ENCODE results near the gene SPINT3.
"Not testable (repeated sequence)": the region's sequence is repeated elsewhere in the genome, so short reads cannot be mapped to it uniquely, and the experiment has no call there.

SPINT3 gene

DNA sequence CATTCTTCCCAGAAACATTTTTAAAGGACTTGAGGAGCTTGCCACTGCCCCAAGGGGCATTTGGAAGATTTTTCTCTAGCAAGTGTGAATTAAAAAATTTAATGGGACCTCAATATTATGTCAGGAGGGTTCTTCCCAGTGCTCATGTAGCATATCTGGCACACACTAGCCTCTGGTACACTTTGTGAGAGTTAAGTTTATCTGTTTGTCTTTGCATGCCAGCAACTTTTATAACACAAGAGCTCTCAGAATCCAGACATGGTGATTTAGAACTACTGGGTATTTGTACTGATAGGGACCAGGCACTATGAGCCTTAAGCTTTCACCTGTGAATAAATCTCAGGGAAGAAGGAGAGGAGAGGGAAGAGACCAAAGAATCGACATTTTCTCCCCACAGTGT lies 12.9 kb downstream of the SPINT3 start:
- DNase-seq (ENCODE audit: low read depth), result no peak

GRCh38 chr20:45501600-45501999 lies 13.8 kb downstream of the SPINT3 start:
- no peak for DNase-seq (ENCODE audit: low read depth)

- DNase-seq (ENCODE audit: low read depth), result no peak
Measured at GRCh38 chr20:45500022-45500421, 15.4 kb downstream of the SPINT3 start.

DNA sequence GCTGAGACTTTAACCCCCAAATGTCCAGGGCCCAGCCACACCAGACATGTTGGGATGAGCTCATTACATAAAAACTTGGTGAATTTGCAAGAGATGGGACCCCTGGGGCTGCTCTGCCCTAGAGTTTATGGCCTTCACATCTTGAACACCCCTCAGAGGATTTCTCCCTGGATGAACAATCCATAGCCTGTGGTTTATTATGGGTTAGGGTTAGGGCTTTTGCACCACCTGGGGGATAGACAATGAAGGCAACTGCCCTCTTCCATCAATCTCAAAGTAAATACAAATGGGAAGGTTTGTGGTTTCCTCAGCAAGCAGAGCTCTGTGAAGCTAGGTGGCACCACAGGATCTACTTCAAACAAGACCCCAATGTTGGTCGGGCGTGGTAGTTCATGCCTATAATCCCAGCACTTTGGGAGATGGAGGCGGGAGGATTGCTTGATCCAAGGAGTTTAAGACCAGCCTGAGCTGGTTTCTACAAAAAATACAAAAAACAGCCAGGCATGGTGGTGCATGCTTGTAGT lies 17.4 kb downstream of the SPINT3 start:
- no peak for DNase-seq (ENCODE audit: low read depth)

GRCh38 chr20:45496166-45496565 lies 19.3 kb downstream of the SPINT3 start:
- no peak for DNase-seq (ENCODE audit: low read depth)

- DNase-seq (ENCODE audit: low read depth), result no peak
Measured at GRCh38 chr20:45495501-45495941, 19.9 kb downstream of the SPINT3 start.

DNA sequence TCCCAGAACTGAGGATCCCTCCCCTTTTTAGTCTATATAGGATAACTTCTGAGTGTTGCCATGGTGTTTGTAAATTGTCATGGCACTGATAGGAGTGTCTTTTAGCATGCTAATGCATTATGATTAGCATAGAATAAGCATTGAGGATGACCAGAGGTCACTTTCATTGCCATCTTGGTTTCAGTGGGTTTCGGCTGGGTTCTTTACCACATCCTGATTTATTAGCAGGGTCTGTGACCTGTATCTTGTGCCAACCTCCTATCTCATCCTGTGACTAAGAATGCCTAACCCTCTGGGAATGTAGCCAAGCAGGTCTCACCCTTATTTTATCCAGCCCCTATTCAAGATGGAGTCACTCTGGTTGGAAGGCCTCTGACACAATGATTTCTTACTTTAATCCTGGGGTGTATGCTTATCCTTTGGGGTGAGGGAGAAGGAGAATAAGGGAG lies 26.3 kb downstream of the SPINT3 start:
- no peak for DNase-seq (ENCODE audit: low read depth)

DNA sequence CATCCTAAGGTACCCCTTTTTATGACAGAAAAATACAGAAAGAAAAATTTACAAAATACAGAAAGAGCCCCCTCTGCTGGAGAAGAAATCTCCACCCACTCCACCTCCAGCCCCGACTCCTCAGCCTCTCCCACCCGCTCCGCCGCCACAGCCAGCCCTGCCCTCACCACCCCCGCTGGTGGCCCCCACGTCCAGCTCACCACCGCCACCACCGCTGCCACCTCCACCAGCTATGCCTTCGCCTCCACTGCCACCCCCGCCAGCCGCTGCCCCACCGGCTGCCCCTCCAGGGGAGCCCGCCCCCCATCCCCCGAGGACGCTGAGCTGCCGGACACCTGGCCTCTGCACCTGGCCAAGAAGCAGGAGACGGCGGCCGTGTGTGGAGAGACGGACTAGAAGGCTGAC lies 28.2 kb downstream of the SPINT3 start:
- no peak for DNase-seq (ENCODE audit: low read depth)

DNA sequence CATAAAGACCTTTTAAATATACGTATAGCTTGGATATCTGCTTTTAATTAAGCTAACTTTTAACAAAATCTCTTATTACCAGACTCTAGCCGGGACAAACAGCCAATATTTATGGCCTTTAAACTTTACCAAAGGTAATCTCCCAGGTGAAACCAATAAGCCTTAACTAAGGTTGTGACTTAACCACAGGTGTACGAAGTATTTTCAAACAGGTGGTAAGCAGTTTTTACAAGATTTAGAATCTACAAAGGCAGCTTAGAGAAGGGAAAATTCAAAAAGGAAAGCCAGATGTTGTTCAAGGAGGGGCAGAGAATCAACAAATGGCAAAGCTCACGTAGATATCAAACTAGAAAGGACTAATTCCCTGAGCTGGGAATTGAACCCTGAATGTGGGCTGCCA lies 30.0 kb downstream of the SPINT3 start:
- no peak for DNase-seq (ENCODE audit: low read depth)

DNA sequence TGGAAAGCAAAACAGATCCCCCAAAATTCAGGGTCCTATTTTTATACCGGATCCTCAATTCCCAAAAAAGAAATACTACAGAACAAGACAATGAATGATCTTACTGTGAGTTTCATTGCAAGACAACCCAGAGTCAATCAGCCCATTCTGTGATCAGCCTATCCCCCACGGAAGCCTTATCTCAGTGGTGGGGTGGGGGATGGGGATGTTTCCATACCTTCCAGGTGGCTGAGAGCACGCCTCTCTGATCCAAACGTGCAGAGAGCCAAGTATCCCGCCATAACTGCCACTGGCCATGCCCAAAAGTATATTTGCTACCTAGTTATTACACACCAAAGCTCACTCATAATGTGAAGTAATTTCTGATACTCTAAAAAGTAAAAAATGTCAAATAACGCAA lies 30.7 kb downstream of the SPINT3 start:
- no peak for DNase-seq (ENCODE audit: low read depth)

DNA sequence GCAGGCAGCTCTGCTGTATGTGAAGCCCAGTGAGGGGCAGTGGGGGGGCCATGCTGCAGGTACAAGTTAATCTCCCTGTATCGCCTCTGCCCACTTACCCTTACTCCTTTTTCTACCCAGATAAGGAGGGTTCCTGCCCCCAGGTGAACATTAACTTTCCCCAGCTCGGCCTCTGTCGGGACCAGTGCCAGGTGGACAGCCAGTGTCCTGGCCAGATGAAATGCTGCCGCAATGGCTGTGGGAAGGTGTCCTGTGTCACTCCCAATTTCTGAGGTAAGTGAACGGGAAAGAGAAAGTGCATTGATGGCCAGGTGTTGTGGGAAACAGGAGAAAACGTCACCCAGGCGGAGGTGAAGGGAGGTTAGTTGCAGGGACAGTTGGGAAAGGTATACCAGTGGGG lies 35.6 kb downstream of the SPINT3 start:
- DNase-seq (ENCODE audit: low read depth), result no peak

DNA sequence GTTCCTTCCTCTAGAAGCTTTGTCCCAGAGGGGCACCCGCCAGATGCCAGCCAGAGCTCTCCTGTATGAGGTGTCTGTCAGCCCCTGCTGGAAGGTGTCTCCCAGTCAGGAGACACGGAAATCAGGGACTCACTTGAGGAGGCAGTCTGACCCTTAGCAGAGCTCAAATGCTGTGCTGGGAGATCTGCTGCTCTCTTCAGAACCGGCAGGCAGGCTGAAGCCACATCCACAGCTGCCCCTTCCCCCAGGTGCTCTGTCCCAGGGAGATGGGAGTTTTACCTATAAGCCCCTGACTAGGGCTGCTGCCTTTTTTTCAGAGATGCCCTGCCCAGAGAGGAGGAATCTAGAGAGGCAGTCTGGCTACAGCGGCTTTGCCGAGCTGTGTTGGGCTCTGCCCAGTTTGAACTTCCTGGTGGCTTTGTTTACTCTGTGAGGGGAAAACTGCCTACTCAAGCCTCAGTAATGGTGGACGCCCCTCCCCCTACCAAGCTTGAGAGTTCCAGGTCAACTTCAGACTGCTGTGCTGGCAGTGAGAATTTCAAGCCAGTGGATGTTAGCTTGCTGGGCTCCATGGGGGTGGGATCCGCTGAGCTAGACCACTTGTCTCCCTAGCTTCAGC lies 37.8 kb downstream of the SPINT3 start:
- DNase-seq (ENCODE audit: low read depth), result not testable (repeated sequence)

- DNase-seq (ENCODE audit: low read depth), result not testable (repeated sequence)
Measured at GRCh38 chr20:45472286-45472685, 43.1 kb downstream of the SPINT3 start.

- DNase-seq (ENCODE audit: low read depth), result no peak
Measured at GRCh38 chr20:45470937-45471336, 44.5 kb downstream of the SPINT3 start.

DNA sequence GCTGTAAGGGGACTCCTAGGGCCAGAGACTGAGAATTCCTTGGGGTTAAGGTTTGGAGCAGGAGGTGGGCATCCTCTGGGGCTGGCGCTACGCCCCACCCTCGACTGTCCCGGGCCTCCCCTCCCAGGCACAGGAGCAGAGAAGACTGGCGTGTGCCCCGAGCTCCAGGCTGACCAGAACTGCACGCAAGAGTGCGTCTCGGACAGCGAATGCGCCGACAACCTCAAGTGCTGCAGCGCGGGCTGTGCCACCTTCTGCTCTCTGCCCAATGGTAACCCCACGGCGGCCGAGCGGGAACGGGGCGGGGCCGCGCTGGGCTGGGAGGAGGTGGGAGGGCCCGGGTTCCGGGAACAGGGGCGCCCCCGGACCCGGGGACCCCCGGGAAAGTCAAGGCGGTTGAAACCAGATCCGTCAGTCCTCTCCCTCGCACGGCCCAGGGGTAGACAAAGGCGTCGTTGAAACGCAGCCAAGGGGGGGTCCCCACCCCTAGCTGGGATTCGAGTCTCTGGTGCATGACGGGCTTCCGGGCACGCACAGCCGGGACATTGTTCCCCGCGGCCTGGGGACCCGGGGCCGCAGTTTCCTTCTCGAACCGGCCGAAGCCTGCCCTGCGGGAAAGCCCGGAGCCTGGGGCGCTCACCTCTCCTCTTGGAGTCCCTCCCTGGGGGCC lies 45.0 kb downstream of the SPINT3 start:
- DNase-seq (ENCODE audit: low read depth), result no peak

- no peak for DNase-seq (ENCODE audit: low read depth)
Measured at GRCh38 chr20:45469336-45470261, 45.8 kb downstream of the SPINT3 start, which contains the start of gene WFDC2. WFDC2 (plus strand) TSS chr20:45469753; CDS start chr20:45469782, 29 bp downstream.

DNA sequence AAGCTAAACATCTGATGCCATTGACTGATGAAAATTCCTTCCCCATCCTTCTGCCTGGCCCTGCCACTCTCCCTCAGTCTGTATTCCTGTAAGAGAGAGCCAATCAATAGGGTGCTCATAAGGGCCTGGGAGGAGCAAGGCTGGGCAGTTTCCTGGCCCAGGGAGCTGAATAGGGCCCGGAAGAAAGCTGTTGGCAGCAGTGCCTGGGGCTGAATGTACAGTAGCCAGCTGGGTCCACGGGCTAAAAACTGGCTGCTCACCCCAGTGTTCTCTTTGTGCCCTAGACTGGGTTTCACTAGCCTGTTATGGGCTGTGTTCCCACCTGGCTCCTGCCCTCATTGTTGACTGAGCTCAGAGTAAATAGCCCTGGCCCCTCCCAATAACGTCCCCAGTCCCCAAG lies 47.6 kb downstream of the SPINT3 start:
- no peak for DNase-seq (ENCODE audit: low read depth)

DNA sequence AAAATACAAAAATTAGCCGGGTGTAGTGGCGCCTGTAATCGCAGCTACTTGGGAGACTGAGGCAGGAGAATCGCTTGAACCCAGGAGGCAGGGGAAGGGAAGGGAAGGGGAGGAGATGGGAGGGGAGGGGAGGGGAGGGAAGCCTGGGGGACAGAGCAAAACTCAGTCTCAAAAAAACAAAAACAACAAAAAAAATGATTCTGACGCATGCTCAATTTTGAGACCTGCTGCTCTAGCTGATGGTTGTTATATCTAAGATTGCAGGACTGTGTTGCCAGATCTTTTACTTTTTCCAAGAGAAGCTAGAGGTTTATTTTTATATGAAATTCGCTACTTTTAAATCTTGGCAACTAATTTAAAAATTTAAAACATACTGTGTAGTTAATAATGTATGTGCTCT lies 48.2 kb downstream of the SPINT3 start:
- DNase-seq (ENCODE audit: low read depth), result no peak

DNA sequence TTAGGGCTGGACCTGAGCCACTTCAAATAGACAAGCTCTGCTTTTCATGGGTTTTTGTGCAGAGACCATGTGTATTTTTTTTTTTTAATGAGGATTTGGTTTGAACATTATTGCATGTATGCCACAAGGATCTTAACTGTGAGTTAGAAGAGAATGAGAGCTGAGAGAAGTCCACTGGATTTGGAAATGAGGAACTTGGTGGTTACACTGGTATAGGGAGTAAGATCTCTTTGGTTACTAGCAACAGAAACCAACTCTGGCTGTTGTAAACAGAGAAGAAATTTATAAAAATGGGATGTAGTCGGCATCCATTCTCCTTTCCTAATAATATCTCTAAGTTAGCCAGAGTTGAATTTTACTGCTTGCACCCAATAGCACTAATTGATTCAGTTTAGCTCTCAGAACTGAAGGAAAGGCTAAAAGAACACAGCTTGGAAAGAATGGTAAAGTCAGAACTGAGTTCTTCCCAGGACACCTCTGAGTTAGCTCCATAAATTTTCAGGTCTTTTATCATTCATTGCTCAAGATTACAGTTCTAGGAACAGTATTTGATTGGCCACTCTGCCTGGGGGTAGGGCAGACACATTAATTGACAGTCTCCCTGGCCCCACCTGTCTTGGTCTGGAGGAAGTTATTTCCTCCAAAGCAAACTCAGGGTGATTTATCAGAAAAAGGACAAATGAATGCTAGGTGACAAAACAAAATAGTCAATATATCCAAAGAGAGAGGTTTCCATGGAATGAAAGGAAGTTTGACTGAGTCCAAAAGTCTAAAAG lies 49.7 kb downstream of the SPINT3 start:
- no peak for DNase-seq (ENCODE audit: low read depth)

DNA sequence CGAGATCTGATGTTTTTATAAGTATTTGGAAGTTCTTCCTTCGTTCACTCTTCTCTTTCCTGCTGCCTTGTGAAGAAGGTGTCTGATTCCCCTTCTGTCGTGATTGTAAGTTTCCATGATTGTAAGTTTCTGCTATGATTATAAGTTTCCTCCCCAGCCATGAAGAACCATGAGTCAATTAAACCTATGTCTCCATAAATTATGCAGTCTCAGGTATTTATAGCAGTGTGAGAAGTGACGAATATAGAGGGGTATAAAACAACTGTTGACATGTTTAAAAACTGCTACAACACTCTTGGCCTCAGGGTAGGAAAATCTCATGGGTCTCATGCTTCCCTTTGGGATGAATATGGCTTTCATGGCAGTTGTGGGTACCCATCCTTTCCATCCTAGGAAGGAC lies 51.7 kb downstream of the SPINT3 start:
- no peak for DNase-seq (ENCODE audit: low read depth)

DNA sequence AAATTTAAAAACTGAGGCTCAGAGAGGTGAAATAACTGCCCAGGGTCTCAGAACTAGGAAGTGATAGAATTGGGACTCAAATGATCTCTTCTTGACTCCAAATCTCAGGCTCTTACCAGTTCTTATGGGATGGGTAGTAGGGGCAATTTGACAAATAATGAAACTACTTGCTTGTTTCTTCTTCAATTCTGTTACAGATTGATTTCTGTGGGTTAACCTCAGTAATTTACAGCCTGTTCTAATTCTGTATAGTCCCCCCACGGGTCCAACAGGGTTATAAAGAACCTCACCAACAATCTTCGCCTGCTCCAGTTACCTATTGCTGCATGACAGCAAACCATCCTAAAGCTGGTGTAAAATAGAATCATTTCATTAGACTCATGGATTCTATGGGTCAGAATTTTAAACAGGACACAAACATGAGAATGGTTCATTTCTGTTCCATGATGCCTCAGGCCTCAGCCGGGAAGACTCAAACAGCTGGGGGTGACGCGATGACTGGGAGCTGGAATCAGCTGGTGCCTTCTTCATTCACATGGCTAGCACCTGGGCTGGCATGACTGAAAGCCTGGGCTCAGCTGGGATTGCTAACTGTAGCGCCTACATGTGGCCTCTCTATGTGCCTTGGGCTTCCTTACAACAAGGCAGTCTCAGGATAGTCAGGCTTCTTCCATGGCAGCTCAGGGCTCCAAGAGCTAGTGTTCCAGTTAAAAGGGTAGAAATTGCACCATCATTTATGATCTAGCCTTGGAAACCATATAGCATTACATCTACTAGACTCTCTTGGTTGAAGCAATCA lies 52.5 kb downstream of the SPINT3 start:
- DNase-seq (ENCODE audit: low read depth), result no peak
